Measurements from ENCODE around the gene NPAS2.

The NPAS2 gene

GRCh38 chr2:100903534-100904258 lies 83.8 kb downstream of the NPAS2 start:
- DNase-seq (ENCODE audit: low read depth, low spot score) = no peak

GRCh38 chr2:100905132-100905805 lies 85.3 kb downstream of the NPAS2 start:
- no peak for DNase-seq (ENCODE audit: low read depth, low spot score)

GRCh38 chr2:100906131-100906530 lies 86.2 kb downstream of the NPAS2 start:
- no peak for DNase-seq (ENCODE audit: low read depth, low spot score)

GRCh38 chr2:100906679-100907078 lies 86.7 kb downstream of the NPAS2 start:
- DNase-seq (ENCODE audit: low read depth, low spot score) = no peak

- DNase-seq (ENCODE audit: low read depth, low spot score) = no peak
Observed at GRCh38 chr2:100907832-100908231, 87.9 kb downstream of the NPAS2 start.

- no peak for DNase-seq (ENCODE audit: low read depth, low spot score)
Observed at GRCh38 chr2:100909534-100910081, 89.7 kb downstream of the NPAS2 start.

- DNase-seq (ENCODE audit: low read depth, low spot score) = no peak
Observed at GRCh38 chr2:100910111-100910510, 90.2 kb downstream of the NPAS2 start.

GRCh38 chr2:100919316-100919715 lies 99.4 kb downstream of the NPAS2 start:
- DNase-seq (ENCODE audit: low read depth, low spot score) = no peak

GRCh38 chr2:100921685-100922161 lies 101.8 kb downstream of the NPAS2 start:
- no peak for DNase-seq (ENCODE audit: low read depth, low spot score)

GRCh38 chr2:100923461-100924060 lies 103.6 kb downstream of the NPAS2 start:
- DNase-seq (ENCODE audit: low read depth, low spot score) = no peak

GRCh38 chr2:100924122-100924519 lies 104.2 kb downstream of the NPAS2 start:
- DNase-seq (ENCODE audit: low read depth, low spot score) = no peak

- no peak for DNase-seq (ENCODE audit: low read depth, low spot score)
Observed at GRCh38 chr2:100924520-100925451, 104.8 kb downstream of the NPAS2 start.

GRCh38 chr2:100928235-100928634 lies 108.3 kb downstream of the NPAS2 start:
- DNase-seq (ENCODE audit: low read depth, low spot score) = no peak

GRCh38 chr2:100929147-100929546 lies 109.2 kb downstream of the NPAS2 start:
- DNase-seq (ENCODE audit: low read depth, low spot score) = no peak

- DNase-seq (ENCODE audit: low read depth, low spot score) = no peak
Observed at GRCh38 chr2:100934504-100935371, 114.8 kb downstream of the NPAS2 start.

- no peak for DNase-seq (ENCODE audit: low read depth, low spot score)
Observed at GRCh38 chr2:100935372-100935752, 115.4 kb downstream of the NPAS2 start.

- no peak for DNase-seq (ENCODE audit: low read depth, low spot score)
Observed at GRCh38 chr2:100936070-100936741, 116.3 kb downstream of the NPAS2 start.

GRCh38 chr2:100936972-100937542 lies 117.1 kb downstream of the NPAS2 start:
- no peak for DNase-seq (ENCODE audit: low read depth, low spot score)

All from iPS DF 19.7 (cell line).